AG10803 (cell line): Measurements from ENCODE around the gene MED26.

Experiments used
- DNase-seq: peaks from one replicate; pipeline ENCODE4 v3.0.0; 2010; ENCODE audit warnings: low read depth
- H3K4me3 ChIP-seq: 2 replicates; pipeline ENCODE4 v1.5.1; 2011; ENCODE audit warnings: mild to moderate bottlenecking, low read length, control low read depth
- TF ChIP-seq, protein P1 (sequence below): conservative IDR thresholded peaks from 2 replicates; pipeline ENCODE4 v1.5.1; 2011; ENCODE audit warnings: mild to moderate bottlenecking, low read length, control low read depth, inconsistent platforms

MED26 gene

GRCh38 chr19:16581971-16582343, 46.0 kb downstream of the MED26 start:
- H3K4me3 ChIP-seq = no peak overlapping the region
- TF ChIP-seq, protein P1, sequence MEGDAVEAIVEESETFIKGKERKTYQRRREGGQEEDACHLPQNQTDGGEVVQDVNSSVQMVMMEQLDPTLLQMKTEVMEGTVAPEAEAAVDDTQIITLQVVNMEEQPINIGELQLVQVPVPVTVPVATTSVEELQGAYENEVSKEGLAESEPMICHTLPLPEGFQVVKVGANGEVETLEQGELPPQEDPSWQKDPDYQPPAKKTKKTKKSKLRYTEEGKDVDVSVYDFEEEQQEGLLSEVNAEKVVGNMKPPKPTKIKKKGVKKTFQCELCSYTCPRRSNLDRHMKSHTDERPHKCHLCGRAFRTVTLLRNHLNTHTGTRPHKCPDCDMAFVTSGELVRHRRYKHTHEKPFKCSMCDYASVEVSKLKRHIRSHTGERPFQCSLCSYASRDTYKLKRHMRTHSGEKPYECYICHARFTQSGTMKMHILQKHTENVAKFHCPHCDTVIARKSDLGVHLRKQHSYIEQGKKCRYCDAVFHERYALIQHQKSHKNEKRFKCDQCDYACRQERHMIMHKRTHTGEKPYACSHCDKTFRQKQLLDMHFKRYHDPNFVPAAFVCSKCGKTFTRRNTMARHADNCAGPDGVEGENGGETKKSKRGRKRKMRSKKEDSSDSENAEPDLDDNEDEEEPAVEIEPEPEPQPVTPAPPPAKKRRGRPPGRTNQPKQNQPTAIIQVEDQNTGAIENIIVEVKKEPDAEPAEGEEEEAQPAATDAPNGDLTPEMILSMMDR = no peak
- no peak for DNase-seq

GRCh38 chr19:16581145-16581970, 46.6 kb downstream of the MED26 start:
- TF ChIP-seq, protein P1 = no peak
- no peak overlapping the region for H3K4me3 ChIP-seq
- DNase-seq = no peak

DNA sequence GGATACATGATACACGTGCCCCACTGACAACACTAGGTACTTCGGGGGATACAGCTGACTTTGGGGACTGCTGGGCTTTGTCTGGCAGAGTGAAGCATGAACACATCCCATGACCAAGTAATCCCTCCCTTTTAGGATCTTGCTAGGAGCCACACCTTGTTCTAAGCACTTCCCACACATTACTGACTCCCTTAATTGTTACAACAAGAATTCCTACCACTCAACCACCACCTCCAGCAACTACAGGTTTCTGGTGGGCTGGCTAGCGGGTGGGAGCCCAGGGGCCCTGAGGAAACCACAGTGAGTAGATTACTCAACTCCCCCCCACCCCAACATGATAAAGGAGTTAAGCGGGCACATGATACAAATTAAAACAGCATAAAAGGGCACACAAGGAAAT, 48.6 kb downstream of the MED26 start:
- no peak for DNase-seq
- H3K4me3 ChIP-seq = no peak overlapping the region
- TF ChIP-seq, protein P1 = no peak

- TF ChIP-seq, protein P1 = no peak
- no peak for DNase-seq
- no peak overlapping the region for H3K4me3 ChIP-seq
Observed at GRCh38 chr19:16577531-16577985, 50.4 kb downstream of the MED26 start.

- no peak overlapping the region for H3K4me3 ChIP-seq
- no peak for DNase-seq
- TF ChIP-seq, protein P1 = no peak
Observed at GRCh38 chr19:16576690-16577530, 51.1 kb downstream of the MED26 start.

- TF ChIP-seq, protein P1 = no peak
- DNase-seq = no peak
- no peak overlapping the region for H3K4me3 ChIP-seq
Observed at GRCh38 chr19:16575861-16576689, 51.9 kb downstream of the MED26 start.
